Ascending aorta (tissue), 2 donors: Measurements from ENCODE around the gene SLC4A1. TPM values are rescaled to one million over a fixed set of nuclear protein-coding genes. Genes with fewer than 3 reads are reported as not detected.

Experiments
- DNase-seq, 2 donors: peaks; one replicate each; pipeline ENCODE4 v3.0.0-alpha.2; 2019; ENCODE audit warnings: low spot score in 2 of 2
- H3K27ac ChIP-seq, 2 donors: fragments of 200-600 bp; sonication (generic); one replicate each; pipeline ENCODE4 v1.5.1; 2016 to 2017; ENCODE audit warnings: mild to moderate bottlenecking in 1 of 2
- H3K27me3 ChIP-seq: fragments of 200-600 bp; sonication (generic); one replicate; pipeline ENCODE4 v1.5.1; 2017
- H3K36me3 ChIP-seq, 2 donors: fragments of 200-600 bp; sonication (generic); one replicate each; pipeline ENCODE4 v1.5.1; 2016
- H3K4me1 ChIP-seq, 2 donors: fragments of 200-600 bp; sonication (generic); one replicate each; pipeline ENCODE4 v1.5.1; 2016 to 2017; ENCODE audit warnings: mild to moderate bottlenecking in 1 of 2
- H3K4me3 ChIP-seq, 2 donors: fragments of 200-600 bp; sonication (generic); one replicate each; pipeline ENCODE4 v1.5.1; 2016 to 2017; ENCODE audit warnings: mild to moderate bottlenecking in 1 of 2
- H3K9me3 ChIP-seq, 2 donors: fragments of 200-600 bp; sonication (generic); one replicate each; pipeline ENCODE4 v1.5.1; 2016
- intact Hi-C: fragments of 100-400 bp; cut with DNase I; formaldehyde crosslinking; loops from one replicate; pipeline ENCODE4 v1.15.1; 2023
- total RNA-seq: library from RNA; depleted of rRNA; stranded (reverse); fragments of >200 nt; gene quantifications from one replicate; pipeline ENCODE4 v1.1.0, GENCODE V29; 2016
- TF ChIP-seq, protein P1 (sequence below), 3 experiments: fragments of 200-600 bp in 2 of 3; fragments of 450-650 bp in 1 of 3; sonication (generic) in 2 of 3; IDR thresholded peaks; one replicate each; pipeline ENCODE4 v1.5.1; 2016 to 2019; ENCODE audit warnings: antibody characterized with exemption in 3 of 3, mild to moderate bottlenecking in 1 of 3, moderate library complexity in 1 of 3

The SLC4A1 gene
- total RNA-seq, 1 donor from 2014 or later: 2.4 TPM

GRCh38 chr17:44232061-44232460 lies 35.9 kb downstream of the SLC4A1 start:
- Histone ChIP-seq H3K27ac (no peak overlapping the region), H3K4me3 (no peak overlapping the region), H3K4me1 (no peaks in the 10 kb centered on the region), H3K36me3 (no peaks in the 10 kb centered on the region), H3K27me3 (no peaks in the 10 kb centered on the region), H3K9me3 (no peaks in the 10 kb centered on the region)
- intact Hi-C loops: no loop called here
- TF ChIP-seq, protein P1, sequence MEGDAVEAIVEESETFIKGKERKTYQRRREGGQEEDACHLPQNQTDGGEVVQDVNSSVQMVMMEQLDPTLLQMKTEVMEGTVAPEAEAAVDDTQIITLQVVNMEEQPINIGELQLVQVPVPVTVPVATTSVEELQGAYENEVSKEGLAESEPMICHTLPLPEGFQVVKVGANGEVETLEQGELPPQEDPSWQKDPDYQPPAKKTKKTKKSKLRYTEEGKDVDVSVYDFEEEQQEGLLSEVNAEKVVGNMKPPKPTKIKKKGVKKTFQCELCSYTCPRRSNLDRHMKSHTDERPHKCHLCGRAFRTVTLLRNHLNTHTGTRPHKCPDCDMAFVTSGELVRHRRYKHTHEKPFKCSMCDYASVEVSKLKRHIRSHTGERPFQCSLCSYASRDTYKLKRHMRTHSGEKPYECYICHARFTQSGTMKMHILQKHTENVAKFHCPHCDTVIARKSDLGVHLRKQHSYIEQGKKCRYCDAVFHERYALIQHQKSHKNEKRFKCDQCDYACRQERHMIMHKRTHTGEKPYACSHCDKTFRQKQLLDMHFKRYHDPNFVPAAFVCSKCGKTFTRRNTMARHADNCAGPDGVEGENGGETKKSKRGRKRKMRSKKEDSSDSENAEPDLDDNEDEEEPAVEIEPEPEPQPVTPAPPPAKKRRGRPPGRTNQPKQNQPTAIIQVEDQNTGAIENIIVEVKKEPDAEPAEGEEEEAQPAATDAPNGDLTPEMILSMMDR (IDR thresholded peaks at IDR 0.05): no peak
- no peak for DNase-seq

GRCh38 chr17:44230140-44230539 lies 37.8 kb downstream of the SLC4A1 start:
- DNase-seq: no peak
- Histone ChIP-seq H3K4me1 (no peaks in the 10 kb centered on the region), H3K36me3 (no peaks in the 10 kb centered on the region), H3K27ac (no peak overlapping the region), H3K27me3 (no peaks in the 10 kb centered on the region), H3K9me3 (no peaks in the 10 kb centered on the region), H3K4me3 (no peak overlapping the region)
- TF ChIP-seq, protein P1 (IDR thresholded peaks at IDR 0.05): no peak
- intact Hi-C loops: no loop called here

DNA sequence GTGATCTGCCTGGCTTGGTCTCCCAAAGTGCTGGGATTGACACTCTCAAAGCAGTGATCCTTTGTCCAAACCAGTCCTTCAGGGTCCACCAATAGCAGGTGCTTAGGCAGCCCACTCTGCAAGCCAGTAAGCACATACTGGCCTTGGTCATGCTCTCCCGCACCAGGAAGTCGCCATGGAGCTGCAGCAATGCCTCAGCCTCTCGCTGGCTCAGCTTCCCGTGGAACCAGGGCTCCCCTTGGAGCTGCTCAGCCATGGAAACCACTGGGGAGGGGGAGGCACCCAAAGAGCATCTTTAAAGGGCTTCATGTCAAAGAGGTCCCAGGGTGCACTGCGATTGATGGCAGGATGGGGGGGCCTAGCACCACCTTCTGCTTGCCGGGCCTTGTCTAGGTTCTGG lies 38.8 kb downstream of the SLC4A1 start:
- intact Hi-C loops: no loop called here
- TF ChIP-seq, protein P1 (IDR thresholded peaks at IDR 0.05): no peak
- no peak for DNase-seq

DNA sequence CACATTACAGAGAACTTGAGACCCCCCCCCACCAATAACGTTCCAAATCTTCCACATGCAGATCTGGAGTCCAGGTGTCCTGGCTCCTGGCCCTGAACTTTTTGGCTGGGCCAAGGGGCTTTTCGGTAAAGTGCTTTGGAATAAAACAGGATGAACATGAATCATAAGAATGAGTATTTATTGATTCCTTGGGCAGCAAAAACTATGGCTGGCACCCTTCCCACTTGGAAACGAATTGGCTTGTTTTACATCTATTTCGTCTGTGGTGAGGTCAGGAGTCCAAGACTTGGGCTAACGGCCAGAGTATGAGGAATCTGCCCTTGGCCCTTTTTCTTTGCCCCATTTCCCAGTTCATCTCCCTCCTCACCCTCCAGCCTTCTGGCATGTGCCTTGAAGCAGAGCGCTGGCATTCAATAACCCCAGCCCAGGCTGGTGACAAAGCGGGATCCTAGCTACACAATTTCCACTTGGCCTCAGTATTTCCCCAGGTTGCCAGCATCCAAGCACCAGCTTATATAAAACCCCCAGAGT lies 44.3 kb downstream of the SLC4A1 start:
- DNase-seq: peak in 1 of 2 donors; percentile 83
- TF ChIP-seq, protein P1 (IDR thresholded peaks at IDR 0.05): no peak
- peak overlapping the region; percentile 91 to 99 for H3K27ac ChIP-seq
- no peaks in the 10 kb centered on the region for H3K9me3 ChIP-seq
- H3K36me3 ChIP-seq: no peaks in the 10 kb centered on the region
- H3K27me3 ChIP-seq: no peaks in the 10 kb centered on the region
- intact Hi-C loops: no loop called here
- peaks cover 0 to 15% of the 10 kb centered on the region in 2 donors for H3K4me1 ChIP-seq
- H3K4me3 ChIP-seq: no peak overlapping the region

More for the DNA sequence above, 38.8 kb downstream of the SLC4A1 start:
- no peaks in the 10 kb centered on the region for H3K27me3 ChIP-seq
- no peak overlapping the region for H3K27ac ChIP-seq
- no peaks in the 10 kb centered on the region for H3K36me3 ChIP-seq
- no peaks in the 10 kb centered on the region for H3K9me3 ChIP-seq
- H3K4me3 ChIP-seq: no peak overlapping the region
- peaks cover 0 to 3% of the 10 kb centered on the region in 2 donors for H3K4me1 ChIP-seq

DNA sequence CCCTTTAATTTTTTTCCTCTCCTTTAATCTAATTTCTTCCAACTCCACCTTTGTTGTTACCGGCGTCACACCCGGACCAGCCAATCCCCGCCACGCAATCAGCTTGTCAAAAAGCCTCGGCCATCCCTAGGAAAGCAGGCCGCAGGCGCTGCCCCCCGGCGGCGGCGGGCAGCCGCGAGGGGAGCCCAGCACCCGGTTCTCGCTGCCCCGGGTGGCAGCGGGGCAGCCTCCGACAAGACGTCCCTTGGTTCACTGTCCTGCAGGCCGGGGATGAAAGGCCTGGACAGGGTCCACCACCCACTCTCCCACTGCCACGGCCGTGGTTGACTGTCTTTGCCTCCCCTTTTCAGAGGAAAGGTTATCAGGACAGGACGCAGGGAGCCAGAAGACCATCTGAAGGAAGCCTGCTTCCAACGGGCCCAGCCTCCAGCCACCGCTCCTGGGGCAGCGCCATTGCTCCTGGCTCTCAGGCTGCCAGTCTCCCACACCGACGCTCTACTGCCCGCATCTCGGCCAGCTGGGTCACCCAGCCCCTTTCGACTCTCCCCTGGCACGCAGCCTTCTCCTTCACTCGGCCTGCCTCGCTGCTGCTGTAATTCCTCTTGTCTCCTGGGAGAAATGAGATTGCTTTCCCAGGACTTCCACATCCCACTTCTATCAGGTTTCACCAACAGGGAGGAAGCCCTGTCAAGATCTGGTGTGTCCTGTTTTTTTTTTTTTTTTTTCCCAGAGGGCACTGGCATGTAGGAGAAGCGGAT lies 45.6 kb downstream of the SLC4A1 start:
- H3K9me3 ChIP-seq: no peaks in the 10 kb centered on the region
- peak overlapping the region; percentile 88 to 95 for H3K4me3 ChIP-seq
- peaks cover 9 to 22% of the 10 kb centered on the region in 2 donors for H3K4me1 ChIP-seq
- DNase-seq: peak in 1 of 2 donors; percentile 91
- peak overlapping the region; percentile 91 to 99 for H3K27ac ChIP-seq
- no peaks in the 10 kb centered on the region for H3K27me3 ChIP-seq
- intact Hi-C loops: no loop called here
- TF ChIP-seq, protein P1 (IDR thresholded peaks at IDR 0.05): peak in 2 of 3 experiments; percentile 9 to 24
- H3K36me3 ChIP-seq: no peaks in the 10 kb centered on the region
